OCI-LY3 (cell line): Measurements from ENCODE around the gene COX17.

Source experiments
- EZH2phosphoT487 ChIP-seq: fragments of 200-600 bp; shearing (Covaris generic); IDR thresholded peaks from 2 replicates; pipeline ENCODE4 v1.6.1; 2018; ENCODE audit warnings: antibody characterized with exemption, mixed run types, low read depth
- TF ChIP-seq, protein P1 (sequence below): fragments of 200-600, 300-600 bp; sonication (generic); IDR thresholded peaks from 2 replicates; pipeline ENCODE4 v1.5.1; 2014; ENCODE audit warnings: antibody characterized with exemption, low read length, low read depth

DNA sequence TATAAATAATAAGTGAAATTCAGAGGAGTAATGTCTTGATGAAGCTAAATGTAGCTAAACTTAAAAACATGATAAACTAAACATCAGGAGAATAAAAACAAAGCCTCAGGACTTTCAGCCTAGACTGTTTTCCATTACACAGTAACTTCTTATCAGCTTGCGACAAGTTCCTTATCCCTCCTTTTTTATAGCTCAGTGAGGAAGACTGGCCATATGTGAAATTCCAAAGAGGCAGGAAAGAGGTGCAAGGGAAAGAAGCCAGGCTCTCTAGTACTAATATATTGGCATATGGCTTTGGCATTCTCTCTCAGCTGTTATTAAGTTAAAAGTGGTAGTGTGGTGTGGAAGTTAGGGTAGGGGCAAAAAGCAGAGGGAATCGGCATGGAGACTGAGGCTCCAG, 4.4 kb downstream of the COX17 start:
- TF ChIP-seq, protein P1, sequence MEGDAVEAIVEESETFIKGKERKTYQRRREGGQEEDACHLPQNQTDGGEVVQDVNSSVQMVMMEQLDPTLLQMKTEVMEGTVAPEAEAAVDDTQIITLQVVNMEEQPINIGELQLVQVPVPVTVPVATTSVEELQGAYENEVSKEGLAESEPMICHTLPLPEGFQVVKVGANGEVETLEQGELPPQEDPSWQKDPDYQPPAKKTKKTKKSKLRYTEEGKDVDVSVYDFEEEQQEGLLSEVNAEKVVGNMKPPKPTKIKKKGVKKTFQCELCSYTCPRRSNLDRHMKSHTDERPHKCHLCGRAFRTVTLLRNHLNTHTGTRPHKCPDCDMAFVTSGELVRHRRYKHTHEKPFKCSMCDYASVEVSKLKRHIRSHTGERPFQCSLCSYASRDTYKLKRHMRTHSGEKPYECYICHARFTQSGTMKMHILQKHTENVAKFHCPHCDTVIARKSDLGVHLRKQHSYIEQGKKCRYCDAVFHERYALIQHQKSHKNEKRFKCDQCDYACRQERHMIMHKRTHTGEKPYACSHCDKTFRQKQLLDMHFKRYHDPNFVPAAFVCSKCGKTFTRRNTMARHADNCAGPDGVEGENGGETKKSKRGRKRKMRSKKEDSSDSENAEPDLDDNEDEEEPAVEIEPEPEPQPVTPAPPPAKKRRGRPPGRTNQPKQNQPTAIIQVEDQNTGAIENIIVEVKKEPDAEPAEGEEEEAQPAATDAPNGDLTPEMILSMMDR, result no peak
- no peak for TF ChIP-seq EZH2phosphoT487
